HepG2 (cell line): Measurements from ENCODE around the gene NRN1L. TPM values are rescaled to one million over a fixed set of nuclear protein-coding genes. Genes with fewer than 3 reads are reported as not detected.

Source experiments
- AHR ChIP-seq: IDR thresholded peaks from 2 replicates; pipeline ENCODE4 v1.6.1; 2018; ENCODE audit warnings: missing genetic modification reagents, missing compliant biosample characterization
- CC2D1A ChIP-seq: sonication (generic); formaldehyde crosslinking; IDR thresholded peaks from 2 replicates; pipeline ENCODE4 v1.8.1; 2023; ENCODE audit warnings: mild to moderate bottlenecking, missing genetic modification reagents
- CEBPB ChIP-seq: IDR thresholded peaks from 2 replicates; pipeline ENCODE4 v1.6.1; 2011; ENCODE audit warnings: low read depth, low read length, improper control_type of control experiment, borderline replicate concordance
- DMAP1 ChIP-seq: IDR thresholded peaks from 2 replicates; pipeline ENCODE4 v1.6.1; 2016
- DPF2 ChIP-seq: sonication (generic); formaldehyde crosslinking; IDR thresholded peaks from 2 replicates; pipeline ENCODE4 v1.4.0; 2020; ENCODE audit warnings: mild to moderate bottlenecking, low read depth, missing genetic modification reagents, borderline replicate concordance
- ETV5 ChIP-seq: IDR thresholded peaks from 2 replicates; pipeline ENCODE4 v1.6.1; 2018; ENCODE audit warnings: missing biosample characterization, missing genetic modification reagents, inconsistent platforms, borderline replicate concordance
- IKZF4 ChIP-seq: sonication (generic); formaldehyde crosslinking; IDR thresholded peaks from 2 replicates; pipeline ENCODE4 v1.5.1; 2020; ENCODE audit warnings: borderline replicate concordance, mild to moderate bottlenecking, low read depth, missing genetic modification reagents; ENCODE audit errors: not compliant biosample characterization
- KLF9 ChIP-seq: IDR thresholded peaks from 2 replicates; pipeline ENCODE4 v1.6.1; 2016; ENCODE audit warnings: low read depth
- MED13 ChIP-seq: sonication (generic); formaldehyde crosslinking; IDR thresholded peaks from 2 replicates; pipeline ENCODE4 v1.5.0; 2020; ENCODE audit warnings: missing genetic modification reagents
- RFXAP ChIP-seq: sonication (generic); formaldehyde crosslinking; IDR thresholded peaks from 2 replicates; pipeline ENCODE4 v1.4.0; 2020; ENCODE audit warnings: missing genetic modification reagents, borderline replicate concordance
- ZBTB3 ChIP-seq: sonication (generic); formaldehyde crosslinking; IDR thresholded peaks from 2 replicates; pipeline ENCODE4 v1.4.0; 2020; ENCODE audit warnings: low read depth, mild to moderate bottlenecking, moderate library complexity, missing genetic modification reagents, borderline replicate concordance
- ZFP62 ChIP-seq: sonication (generic); formaldehyde crosslinking; IDR thresholded peaks from 2 replicates; pipeline ENCODE4 v1.4.0; 2020; ENCODE audit warnings: missing genetic modification reagents
- ZKSCAN1 ChIP-seq: fragments of 150-350 bp; IDR thresholded peaks from 2 replicates; pipeline ENCODE4 v1.6.1; 2014; ENCODE audit warnings: low read length
- ZNF432 ChIP-seq: sonication (generic); formaldehyde crosslinking; IDR thresholded peaks from 2 replicates; pipeline ENCODE4 v1.5.0; 2020; ENCODE audit warnings: missing genetic modification reagents, mild to moderate bottlenecking, borderline replicate concordance
- ZNF629 ChIP-seq: sonication (generic); formaldehyde crosslinking; conservative IDR thresholded peaks from 2 replicates; pipeline ENCODE4 v1.5.0; 2020; ENCODE audit warnings: missing genetic modification reagents
- ZNF713 ChIP-seq: sonication (generic); formaldehyde crosslinking; IDR thresholded peaks from 2 replicates; pipeline ENCODE4 v1.4.0; 2020; ENCODE audit warnings: mild to moderate bottlenecking, missing genetic modification reagents
- ZNF879 ChIP-seq: sonication (generic); formaldehyde crosslinking; IDR thresholded peaks from 2 replicates; pipeline ENCODE4 v1.8.1; 2023; ENCODE audit warnings: missing genetic modification reagents
- ZSCAN22 ChIP-seq: sonication (generic); formaldehyde crosslinking; IDR thresholded peaks from 2 replicates; pipeline ENCODE4 v1.4.0; 2020; ENCODE audit warnings: mild to moderate bottlenecking, missing genetic modification reagents
- polyA plus RNA-seq, 8 experiments: library from polyadenylated mRNA; depleted of rRNA in 3 of 8; stranded (reverse) in 7 of 8; unstranded in 1 of 8; fragments of >200 nt; fragmentation: Illumina TruSeq in 4 of 8; extraction: Trizol in 4 of 8; gene quantifications; 2 replicates each; pipeline versions ENCODE4 v1.2.1 to v1.2.3, GENCODE V29; 2011 to 2016; ENCODE audit warnings: low read depth in 4 of 8, missing spikeins in 1 of 8, mixed read lengths in 1 of 8; ENCODE audit not compliant: insufficient read depth in 1 of 8
- total RNA-seq, 5 experiments: library from RNA; depleted of rRNA; stranded (reverse); fragments of >200 nt; fragmentation: Illumina TruSeq; extraction: Trizol; gene quantifications; 2 replicates each; pipeline ENCODE4 v1.2.3, GENCODE V29; 2016; ENCODE audit warnings: low read depth in 1 of 5
- TF ChIP-seq, protein P1 (sequence below): sonication (generic); formaldehyde crosslinking; IDR thresholded peaks from 2 replicates; pipeline ENCODE4 v1.5.0; 2020; ENCODE audit warnings: mild to moderate bottlenecking, missing genetic modification reagents
- TF ChIP-seq, protein P2 (sequence below): sonication (generic); formaldehyde crosslinking; IDR thresholded peaks from 2 replicates; pipeline ENCODE4 v1.9.0; 2021; ENCODE audit warnings: missing genetic modification reagents, borderline replicate concordance
- TF ChIP-seq, protein P3 (sequence below): sonication (generic); formaldehyde crosslinking; IDR thresholded peaks from 2 replicates; pipeline ENCODE4 v1.5.0; 2020; ENCODE audit warnings: mild to moderate bottlenecking, low read depth, missing genetic modification reagents, borderline replicate concordance
- TF ChIP-seq, protein P4 (sequence below): sonication (generic); formaldehyde crosslinking; IDR thresholded peaks from 2 replicates; pipeline ENCODE4 v1.5.0; 2020; ENCODE audit warnings: missing genetic modification reagents
- TF ChIP-seq, protein P5 (sequence below): sonication (generic); formaldehyde crosslinking; IDR thresholded peaks from 2 replicates; pipeline ENCODE4 v1.5.0; 2020; ENCODE audit warnings: mild to moderate bottlenecking, missing genetic modification reagents, moderate library complexity

The NRN1L gene
- total and polyA plus RNA-seq, 2 of the 13 experiments (the other 11 are each of a cell fraction or from before 2014, with no cell fraction given), result 0.53 to 1.2 TPM

DNA sequence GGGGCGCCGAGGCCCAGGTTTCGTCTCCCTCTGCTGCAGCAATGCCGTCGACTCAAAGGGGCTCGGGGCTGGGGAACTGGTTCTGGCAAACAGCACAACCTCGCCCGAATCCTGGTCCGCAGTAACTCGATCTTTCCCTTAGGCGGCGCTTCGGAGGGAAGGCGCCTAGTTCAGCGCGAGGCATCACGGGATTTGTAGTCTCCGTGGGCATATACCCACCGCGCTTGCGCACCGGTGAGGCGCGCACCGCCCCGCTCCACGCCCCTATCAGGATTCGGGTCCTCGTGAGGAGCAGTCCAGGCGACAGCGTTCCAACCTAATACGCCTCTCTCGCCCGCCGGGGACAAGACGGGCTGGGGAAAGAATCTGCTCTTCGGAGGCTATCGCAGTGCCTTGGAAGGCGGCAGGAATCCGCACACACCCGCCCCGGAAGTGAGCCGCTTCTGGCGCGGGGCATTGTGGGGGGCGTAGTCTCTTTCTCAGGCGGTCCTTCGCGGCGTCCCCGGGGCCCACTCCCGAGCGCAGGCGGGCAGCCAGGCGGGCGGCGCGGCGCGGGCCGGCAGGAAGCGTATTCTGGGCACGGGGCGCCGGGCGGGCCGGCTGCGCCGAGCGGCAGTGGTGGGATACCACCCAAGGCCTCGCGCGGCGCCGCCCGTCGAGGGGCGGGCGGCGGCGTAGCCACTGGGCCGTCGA, 42.7 kb upstream of the NRN1L start, which contains the start of gene THAP11 (continued):
- TF ChIP-seq IKZF4 (CRISPR knock-in tag) (peak; percentile 62), DMAP1 (CRISPR knock-in tag) (peak; percentile 53; the same call in 1 of the 2 replicates), ZNF629 (CRISPR knock-in tag) (no peak), KLF9 (no peak), DPF2 (CRISPR knock-in tag) (no peak), ZNF432 (no peak), CEBPB (no peak), AHR (CRISPR knock-in tag) (no peak), CC2D1A (CRISPR knock-in tag) (0 out of 2 replicates have a peak, but pooled peaks have one; percentile 67), ZKSCAN1 (no peak; the same call in 1 of the 2 replicates), ETV5 (CRISPR knock-in tag) (peak; percentile 73), ZBTB3 (CRISPR knock-in tag) (no peak), ZSCAN22 (CRISPR knock-in tag) (no peak), ZNF879 (CRISPR knock-in tag) (no peak), MED13 (no peak), ZFP62 (CRISPR knock-in tag) (no peak), RFXAP (CRISPR knock-in tag) (peak; percentile 9; the same call in 1 of the 2 replicates), ZNF713 (CRISPR knock-in tag) (no peak)
- TF ChIP-seq, protein P1, sequence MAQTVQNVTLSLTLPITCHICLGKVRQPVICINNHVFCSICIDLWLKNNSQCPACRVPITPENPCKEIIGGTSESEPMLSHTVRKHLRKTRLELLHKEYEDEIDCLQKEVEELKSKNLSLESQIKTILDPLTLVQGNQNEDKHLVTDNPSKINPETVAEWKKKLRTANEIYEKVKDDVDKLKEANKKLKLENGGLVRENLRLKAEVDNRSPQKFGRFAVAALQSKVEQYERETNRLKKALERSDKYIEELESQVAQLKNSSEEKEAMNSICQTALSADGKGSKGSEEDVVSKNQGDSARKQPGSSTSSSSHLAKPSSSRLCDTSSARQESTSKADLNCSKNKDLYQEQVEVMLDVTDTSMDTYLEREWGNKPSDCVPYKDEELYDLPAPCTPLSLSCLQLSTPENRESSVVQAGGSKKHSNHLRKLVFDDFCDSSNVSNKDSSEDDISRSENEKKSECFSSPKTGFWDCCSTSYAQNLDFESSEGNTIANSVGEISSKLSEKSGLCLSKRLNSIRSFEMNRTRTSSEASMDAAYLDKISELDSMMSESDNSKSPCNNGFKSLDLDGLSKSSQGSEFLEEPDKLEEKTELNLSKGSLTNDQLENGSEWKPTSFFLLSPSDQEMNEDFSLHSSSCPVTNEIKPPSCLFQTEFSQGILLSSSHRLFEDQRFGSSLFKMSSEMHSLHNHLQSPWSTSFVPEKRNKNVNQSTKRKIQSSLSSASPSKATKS (CRISPR knock-in tag), result 0 out of 2 replicates have a peak, but pooled peaks have one; percentile 50
- TF ChIP-seq, protein P2, sequence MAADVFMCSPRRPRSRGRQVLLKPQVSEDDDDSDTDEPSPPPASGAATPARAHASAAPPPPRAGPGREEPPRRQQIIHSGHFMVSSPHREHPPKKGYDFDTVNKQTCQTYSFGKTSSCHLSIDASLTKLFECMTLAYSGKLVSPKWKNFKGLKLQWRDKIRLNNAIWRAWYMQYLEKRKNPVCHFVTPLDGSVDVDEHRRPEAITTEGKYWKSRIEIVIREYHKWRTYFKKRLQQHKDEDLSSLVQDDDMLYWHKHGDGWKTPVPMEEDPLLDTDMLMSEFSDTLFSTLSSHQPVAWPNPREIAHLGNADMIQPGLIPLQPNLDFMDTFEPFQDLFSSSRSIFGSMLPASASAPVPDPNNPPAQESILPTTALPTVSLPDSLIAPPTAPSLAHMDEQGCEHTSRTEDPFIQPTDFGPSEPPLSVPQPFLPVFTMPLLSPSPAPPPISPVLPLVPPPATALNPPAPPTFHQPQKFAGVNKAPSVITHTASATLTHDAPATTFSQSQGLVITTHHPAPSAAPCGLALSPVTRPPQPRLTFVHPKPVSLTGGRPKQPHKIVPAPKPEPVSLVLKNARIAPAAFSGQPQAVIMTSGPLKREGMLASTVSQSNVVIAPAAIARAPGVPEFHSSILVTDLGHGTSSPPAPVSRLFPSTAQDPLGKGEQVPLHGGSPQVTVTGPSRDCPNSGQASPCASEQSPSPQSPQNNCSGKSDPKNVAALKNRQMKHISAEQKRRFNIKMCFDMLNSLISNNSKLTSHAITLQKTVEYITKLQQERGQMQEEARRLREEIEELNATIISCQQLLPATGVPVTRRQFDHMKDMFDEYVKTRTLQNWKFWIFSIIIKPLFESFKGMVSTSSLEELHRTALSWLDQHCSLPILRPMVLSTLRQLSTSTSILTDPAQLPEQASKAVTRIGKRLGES (CRISPR knock-in tag), result no peak
- TF ChIP-seq, protein P3, sequence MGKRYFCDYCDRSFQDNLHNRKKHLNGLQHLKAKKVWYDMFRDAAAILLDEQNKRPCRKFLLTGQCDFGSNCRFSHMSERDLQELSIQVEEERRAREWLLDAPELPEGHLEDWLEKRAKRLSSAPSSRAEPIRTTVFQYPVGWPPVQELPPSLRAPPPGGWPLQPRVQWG (CRISPR knock-in tag), result no peak
- TF ChIP-seq, protein P4, sequence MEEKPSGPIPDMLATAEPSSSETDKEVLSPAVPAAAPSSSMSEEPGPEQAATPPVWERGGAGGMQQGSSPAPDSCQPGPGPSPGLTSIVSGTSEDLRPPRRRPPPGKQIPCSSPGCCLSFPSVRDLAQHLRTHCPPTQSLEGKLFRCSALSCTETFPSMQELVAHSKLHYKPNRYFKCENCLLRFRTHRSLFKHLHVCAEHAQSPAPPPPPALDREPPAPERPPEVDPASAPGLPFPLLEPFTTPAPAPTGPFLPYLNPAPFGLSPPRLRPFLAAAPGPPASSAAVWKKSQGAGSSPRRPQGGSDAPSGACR, result no peak; the same call in 1 of the 2 replicates
- TF ChIP-seq, protein P5, sequence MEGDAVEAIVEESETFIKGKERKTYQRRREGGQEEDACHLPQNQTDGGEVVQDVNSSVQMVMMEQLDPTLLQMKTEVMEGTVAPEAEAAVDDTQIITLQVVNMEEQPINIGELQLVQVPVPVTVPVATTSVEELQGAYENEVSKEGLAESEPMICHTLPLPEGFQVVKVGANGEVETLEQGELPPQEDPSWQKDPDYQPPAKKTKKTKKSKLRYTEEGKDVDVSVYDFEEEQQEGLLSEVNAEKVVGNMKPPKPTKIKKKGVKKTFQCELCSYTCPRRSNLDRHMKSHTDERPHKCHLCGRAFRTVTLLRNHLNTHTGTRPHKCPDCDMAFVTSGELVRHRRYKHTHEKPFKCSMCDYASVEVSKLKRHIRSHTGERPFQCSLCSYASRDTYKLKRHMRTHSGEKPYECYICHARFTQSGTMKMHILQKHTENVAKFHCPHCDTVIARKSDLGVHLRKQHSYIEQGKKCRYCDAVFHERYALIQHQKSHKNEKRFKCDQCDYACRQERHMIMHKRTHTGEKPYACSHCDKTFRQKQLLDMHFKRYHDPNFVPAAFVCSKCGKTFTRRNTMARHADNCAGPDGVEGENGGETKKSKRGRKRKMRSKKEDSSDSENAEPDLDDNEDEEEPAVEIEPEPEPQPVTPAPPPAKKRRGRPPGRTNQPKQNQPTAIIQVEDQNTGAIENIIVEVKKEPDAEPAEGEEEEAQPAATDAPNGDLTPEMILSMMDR (CRISPR knock-in tag), result peak; percentile 99
